Loucy (cell line): ENCODE data around the gene OGDH.

ENCODE experiments used
- EZH2phosphoT487 ChIP-seq: fragments of 200-600 bp; IDR thresholded peaks from 2 replicates; pipeline ENCODE4 v1.6.1; 2018; ENCODE audit warnings: antibody characterized with exemption, mild to moderate bottlenecking, moderate library complexity, borderline replicate concordance
- TF ChIP-seq, protein P1 (sequence below): fragments of 200-600 bp; sonication (generic); conservative IDR thresholded peaks from 2 replicates; pipeline ENCODE4 v1.5.1; 2014; ENCODE audit warnings: mild to moderate bottlenecking, antibody characterized with exemption, low read length

DNA sequence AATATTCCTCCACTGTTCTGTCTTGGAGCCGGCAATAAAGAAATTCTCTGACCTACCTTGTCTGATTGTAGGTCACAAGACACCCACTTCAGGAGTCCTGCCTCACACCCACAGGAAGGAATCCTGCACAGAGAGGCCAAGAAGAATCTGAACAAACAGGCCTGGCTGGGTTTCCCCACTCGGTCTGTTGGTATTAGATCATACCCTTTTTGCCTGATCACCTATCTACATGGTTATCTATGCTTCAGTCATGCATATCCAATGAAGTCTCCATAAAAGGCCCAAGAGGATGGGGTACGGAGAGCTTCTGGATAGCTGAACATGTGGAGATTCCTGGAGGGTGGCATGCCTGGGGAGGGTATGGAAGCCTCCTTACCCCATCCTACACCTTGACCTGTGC lies 12.3 kb downstream of the OGDH start:
- TF ChIP-seq, protein P1, sequence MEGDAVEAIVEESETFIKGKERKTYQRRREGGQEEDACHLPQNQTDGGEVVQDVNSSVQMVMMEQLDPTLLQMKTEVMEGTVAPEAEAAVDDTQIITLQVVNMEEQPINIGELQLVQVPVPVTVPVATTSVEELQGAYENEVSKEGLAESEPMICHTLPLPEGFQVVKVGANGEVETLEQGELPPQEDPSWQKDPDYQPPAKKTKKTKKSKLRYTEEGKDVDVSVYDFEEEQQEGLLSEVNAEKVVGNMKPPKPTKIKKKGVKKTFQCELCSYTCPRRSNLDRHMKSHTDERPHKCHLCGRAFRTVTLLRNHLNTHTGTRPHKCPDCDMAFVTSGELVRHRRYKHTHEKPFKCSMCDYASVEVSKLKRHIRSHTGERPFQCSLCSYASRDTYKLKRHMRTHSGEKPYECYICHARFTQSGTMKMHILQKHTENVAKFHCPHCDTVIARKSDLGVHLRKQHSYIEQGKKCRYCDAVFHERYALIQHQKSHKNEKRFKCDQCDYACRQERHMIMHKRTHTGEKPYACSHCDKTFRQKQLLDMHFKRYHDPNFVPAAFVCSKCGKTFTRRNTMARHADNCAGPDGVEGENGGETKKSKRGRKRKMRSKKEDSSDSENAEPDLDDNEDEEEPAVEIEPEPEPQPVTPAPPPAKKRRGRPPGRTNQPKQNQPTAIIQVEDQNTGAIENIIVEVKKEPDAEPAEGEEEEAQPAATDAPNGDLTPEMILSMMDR = no peak
- no peak for TF ChIP-seq EZH2phosphoT487
